Measurements from ENCODE around the gene C11orf97.
A peak's percentile ranks its signal among the peaks of the same experiment; 100 is the strongest.
"Not testable (repeated sequence)": the region's sequence is repeated elsewhere in the genome, so short reads cannot be mapped to it uniquely, and the experiment has no call there.

The C11orf97 gene, protein sequence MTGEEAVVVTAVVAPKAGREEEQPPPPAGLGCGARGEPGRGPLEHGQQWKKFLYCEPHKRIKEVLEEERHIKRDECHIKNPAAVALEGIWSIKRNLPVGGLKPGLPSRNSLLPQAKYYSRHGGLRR

DNA sequence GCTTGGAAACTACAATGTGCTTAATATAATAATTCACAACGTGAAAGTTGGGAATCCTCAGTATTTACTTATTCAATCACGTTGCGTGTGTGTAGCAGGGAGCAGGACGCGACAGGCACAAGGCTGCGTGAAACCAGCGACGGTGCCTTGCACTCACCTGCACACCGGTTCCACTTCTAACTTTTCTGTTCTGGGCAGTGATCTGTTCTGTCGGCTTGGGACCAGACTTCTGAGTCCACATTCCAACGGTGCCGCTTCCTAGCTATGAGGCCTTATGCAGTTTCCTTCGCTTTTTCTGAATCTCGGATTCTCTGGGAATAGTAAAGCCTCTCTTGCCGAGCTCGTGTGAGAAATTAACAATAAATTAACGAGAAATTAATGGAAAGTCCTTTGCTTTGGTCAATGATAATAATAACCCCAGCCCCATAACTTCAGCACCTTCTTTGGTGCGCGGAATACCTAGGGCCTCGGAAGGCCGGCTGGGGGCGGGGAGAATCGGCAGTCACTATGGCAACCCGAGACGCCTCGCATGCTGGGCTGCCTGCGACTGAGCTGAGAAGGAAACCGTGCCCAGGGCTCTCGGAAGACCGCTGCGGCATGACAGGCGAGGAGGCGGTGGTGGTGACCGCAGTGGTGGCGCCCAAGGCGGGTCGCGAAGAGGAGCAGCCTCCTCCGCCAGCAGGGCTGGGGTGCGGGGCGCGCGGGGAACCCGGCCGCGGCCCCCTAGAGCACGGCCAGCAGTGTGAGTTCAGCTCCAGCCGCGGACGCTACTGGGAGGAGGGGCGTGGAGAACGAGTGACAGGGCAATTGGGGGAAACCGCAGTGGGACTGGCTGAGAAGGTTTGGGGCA lies at the start of gene C11orf97:
Gene C11orf97, plus strand, starts transcription at position 530 of the 850 bp plus-strand sequence. Its CDS starts 68 bp downstream, at position 598.
- DNase-seq (ENCODE audit: low read depth) = peak; percentile 39

DNA sequence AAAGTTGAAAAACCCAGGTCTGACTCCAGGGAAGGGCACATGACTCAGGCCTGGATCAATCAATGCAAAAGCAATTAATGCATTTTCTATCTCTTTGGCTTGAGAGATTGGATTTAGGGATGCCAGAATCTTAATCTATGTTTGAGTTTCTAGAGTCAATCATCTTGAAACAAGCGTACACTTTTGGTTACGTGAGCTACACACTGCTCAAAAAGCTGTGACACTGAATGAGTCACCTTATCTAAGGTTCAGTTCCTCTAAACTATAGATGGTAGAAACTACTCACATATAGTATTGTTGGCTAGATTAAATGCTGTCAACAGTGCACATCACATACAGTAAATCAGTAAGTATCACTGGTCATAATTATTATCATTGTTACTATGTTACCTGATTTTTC lies 42.8 kb upstream of the C11orf97 start:
- DNase-seq (ENCODE audit: low read depth) = no peak

DNA sequence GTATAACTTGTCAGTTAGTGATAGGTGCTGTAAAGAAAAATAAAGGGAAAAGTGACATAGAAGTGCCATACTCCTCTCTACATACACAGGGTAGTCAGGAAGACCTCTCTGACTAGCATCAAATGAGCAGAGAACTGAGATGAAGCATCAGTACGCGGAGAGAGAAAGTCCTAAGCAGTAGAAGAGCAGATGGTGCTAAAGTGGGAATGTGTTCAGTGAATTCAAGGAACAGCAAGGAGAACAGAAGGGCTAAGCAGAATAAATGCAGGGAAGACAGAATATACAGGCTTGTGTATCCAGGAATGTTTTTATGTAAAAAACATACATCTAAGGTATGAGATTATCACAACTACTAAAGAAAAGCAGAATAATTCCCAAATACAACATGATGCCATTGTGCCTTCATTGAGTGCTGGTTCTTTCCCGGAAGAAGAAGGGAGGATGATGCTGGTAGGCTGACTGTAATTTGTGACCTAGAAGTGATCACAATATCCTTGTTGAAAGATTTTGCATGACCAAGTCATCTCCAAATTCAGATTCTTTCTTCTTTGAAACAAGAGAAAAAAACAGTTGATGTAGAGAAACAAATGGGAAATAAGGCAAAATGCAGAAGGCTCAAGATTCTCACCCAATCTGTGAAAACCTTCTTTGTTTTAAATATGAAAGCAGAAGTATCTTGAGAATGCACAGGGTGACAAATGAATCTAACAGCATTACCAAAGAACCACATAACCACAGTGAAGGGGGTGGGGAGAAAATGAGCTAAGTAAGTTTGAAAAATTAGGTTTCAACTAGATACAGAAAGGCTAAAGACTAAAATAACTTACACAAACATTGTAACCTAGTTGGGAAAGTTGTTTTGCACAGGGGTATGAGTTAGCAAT lies 39.1 kb upstream of the C11orf97 start:
- peak; percentile 58 for DNase-seq (ENCODE audit: low read depth)

DNA sequence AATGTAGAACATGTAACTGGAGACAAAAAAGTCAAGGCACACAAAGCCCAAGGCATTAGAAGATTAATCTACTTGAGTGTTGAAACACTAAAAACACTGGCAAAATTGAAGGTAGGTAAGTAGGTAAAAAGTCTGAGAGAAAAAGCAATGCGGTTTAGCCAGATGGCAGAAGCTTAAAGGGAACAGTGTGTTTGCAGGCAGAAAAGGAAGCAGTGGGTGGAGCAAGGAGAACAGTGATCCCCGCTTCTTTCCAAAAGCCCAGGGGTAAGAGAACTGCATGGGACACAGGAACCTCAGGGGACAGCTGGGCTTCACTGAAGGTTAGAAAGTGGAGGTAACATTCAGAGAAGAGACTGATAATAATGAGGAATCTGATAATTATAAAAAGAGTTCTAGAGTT lies 34.6 kb upstream of the C11orf97 start:
- no peak for DNase-seq (ENCODE audit: low read depth)

DNA sequence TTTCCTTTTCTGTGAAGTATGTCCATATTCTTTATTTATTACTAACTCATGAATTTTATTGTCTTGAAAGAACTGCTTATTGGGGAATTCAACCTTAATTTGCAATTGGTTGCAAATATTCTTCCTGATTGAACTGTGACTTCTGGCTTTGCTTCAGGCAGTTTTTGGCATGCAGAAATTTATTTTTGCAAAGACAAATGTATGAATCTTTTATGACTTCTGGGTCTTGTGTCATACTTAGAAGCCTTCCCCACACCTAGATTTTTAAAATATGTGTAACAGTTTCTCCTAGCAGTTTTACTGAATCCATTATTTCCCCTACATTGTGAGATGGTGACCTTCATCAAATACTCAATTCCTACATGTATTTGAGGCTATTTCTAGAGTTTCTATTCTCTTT lies 30.9 kb upstream of the C11orf97 start:
- no peak for DNase-seq (ENCODE audit: low read depth)

DNA sequence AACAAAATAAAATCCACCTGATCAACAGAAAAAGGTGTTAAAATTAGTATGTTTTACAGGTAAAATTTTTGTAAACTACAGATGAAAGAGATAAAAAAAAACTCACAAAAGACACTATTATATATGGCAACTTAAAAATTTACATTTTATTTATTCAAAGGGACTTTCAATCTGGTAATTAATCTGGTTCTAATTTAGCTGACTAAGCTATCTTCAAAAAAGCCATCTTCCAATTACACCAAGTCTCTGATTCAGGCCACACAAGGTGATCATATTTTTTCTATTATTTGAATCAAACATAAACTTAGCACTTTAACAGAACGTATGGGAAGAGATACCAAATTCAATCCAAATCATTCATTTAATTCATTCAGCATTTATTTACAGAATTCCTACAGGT lies 26.2 kb upstream of the C11orf97 start:
- no peak for DNase-seq (ENCODE audit: low read depth)

DNA sequence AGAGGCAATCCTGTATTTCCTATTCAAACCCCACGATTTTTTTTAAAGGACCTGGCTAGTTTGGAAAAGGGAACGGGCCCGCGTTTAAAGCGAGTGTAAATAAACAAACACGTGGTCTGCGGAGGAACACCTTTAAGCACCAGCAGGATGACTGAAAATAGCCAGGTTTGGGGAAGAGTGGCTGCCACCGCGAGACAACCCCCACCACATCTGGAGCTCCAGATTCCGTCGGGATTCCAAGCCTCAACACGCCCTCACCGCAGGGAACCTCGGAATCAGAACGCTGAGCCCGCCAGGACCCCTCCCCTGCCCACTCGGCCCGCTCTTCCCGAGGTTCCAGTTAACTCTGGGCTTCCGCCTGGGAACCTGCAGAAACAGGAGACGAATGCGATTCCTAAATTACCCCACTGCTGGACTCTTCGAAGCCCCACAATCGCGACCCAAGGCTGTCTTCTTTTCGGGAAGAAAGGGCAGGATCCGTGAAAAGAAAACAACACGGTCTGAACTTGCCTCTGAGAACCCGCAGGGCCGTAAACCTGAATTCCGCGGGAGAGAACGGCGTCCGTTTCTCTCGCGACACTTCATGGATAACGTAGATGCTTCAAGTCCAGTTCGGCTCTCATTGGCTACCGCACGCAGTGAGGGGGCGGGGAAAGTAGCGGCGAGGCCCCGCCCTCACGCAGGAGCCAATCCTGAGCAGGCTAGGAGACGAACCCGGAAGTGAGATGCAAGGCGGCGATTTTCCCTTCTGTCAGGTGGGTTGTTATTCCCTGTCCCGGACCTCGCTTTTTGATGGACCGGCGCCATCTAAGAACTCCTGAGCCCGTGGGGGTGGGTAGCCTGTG lies 18.8 kb upstream of the C11orf97 start, which contains the start of the genes ANKRD49 and MRE11:
Gene ANKRD49, plus strand, starts transcription at position 704 of the 845 bp plus-strand sequence. CDS start 2,710 bp downstream, outside the sequence.
Gene MRE11, minus strand, starts transcription at position 564 of the 845 bp plus-strand sequence. CDS start 1,043 bp downstream, outside the sequence.
- DNase-seq (ENCODE audit: low read depth) = peak; percentile 99

DNA sequence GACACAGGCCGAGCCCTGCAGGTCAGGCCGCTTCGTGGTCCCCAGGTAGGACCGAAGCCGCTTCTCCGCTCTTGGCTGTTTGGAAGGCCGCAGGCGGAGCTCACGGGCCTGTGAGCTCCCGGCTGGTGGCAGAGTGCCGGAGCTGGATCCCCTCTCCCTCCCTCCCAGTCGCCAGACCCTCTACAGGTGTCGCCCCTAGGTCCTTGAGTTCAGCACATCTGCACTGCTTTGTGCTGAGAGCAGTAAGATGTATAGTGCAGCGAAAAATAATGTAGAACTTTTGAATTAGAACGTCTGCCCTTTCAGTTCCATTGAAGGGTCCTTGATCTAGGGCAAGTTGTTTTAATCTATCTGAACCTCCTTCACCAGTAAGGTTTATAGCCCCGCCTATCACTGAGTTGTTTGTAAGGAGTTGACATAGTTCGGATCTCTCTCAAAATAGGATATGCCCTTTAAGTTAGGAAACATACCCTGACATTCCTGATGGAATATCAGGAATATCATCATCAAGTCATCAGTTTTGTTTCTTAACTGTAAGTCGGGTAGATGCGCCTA lies 18.1 kb upstream of the C11orf97 start:
- no peak for DNase-seq (ENCODE audit: low read depth)

DNA sequence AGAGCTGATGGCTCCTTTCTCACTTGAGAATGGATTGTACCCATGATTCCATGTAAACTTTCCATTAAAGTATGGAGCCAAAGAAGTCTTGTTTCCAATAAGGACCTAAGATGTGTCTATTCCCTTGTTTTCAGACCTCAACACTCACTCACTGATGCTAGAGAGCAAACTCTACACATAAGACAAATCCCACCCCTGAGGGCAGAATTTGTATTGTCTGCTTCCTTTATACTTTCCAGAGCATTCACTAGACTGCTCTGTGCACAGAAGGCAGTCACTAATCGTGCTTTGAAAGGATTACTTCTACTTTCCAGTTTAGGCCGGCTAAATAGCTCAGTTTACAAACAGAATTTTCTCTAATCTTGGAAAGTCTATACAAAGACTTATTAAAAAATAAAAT lies 12.1 kb upstream of the C11orf97 start:
- no peak for DNase-seq (ENCODE audit: low read depth)

DNA sequence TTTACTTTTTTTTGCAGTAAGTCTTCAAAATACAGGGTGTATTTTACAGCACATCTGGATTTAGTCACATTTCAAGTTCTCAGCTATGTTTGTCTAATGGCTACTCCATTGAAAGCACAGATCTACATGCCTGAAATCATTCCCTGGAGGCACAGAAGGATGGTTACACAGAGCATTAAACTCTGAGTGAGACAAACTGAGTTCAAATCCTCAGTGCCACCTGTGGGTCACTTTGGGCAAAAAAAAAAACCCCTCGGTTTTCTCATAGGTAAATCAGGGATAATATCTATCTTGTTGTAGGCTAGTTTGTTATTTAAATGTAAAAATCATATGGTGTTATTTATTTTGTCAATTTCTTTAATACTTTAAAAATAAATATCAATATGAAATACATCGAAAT lies 10.7 kb upstream of the C11orf97 start:
- DNase-seq (ENCODE audit: low read depth) = no peak

DNA sequence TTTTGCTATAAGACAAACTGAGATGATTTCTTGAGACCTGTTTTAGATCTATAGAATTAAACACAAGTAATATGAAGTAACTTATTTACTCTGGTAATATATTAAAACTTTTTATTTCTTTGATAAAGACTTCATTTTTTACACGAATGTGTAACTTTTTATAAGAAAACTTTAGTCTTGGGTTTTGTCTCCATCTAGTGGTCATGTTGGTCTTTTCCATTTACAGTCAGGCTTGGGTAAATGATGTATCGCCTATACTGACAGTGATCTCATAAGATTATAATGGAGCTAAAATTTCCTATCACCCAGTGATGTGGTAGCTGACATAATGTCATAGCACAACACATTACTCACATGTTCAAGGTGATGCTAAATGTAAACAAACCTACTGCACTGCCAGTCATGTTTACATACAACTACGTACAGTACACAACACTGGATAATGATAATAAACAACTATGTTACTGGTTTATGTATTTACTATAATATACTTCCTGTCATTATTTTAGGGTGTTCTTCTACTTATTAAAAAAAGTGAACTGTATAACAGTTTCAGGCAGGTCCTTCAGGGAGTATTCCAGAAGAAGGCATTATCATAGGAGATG lies 7.5 kb upstream of the C11orf97 start:
- peak; percentile 72 for DNase-seq (ENCODE audit: low read depth)

DNA sequence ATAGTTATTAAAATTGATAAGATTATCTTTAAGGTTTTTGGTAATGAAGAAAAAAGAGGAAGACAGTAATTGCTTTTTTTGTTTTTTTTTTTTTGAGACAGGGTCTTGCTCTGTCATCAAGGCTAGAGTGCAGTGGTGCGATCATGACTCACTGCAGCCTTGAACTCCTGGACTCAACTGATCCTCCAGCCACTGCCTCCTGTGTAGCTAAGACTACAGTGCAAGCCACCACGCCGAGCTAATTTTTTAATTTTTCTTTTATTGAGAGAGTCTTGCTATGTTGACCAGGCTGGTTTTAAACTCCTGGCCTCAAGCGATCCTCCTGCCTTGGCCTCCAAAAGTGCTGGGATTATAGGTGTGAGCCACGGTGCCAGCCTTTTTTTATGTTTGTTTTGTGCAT lies 5.7 kb upstream of the C11orf97 start:
- DNase-seq (ENCODE audit: low read depth) = not testable (repeated sequence)

DNA sequence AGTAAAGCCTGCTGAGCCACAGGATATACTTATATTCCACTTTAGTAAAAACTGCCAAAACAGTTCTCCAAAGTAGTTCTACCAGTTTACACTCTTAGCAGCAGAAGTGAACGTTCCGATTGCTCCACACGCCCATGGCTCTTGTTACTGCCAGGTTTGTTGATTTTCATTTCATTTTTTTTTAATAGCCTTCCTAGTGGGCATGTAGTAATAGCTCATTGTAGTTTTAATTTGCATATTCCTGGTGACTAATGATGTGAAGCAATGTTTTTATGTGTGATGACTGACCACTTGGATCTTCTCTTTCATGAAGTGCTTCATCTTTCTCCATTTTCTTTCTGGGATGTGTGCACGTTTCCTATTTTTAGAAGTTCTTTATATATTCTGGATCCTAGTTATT lies 4.8 kb upstream of the C11orf97 start:
- DNase-seq (ENCODE audit: low read depth) = no peak

DNA sequence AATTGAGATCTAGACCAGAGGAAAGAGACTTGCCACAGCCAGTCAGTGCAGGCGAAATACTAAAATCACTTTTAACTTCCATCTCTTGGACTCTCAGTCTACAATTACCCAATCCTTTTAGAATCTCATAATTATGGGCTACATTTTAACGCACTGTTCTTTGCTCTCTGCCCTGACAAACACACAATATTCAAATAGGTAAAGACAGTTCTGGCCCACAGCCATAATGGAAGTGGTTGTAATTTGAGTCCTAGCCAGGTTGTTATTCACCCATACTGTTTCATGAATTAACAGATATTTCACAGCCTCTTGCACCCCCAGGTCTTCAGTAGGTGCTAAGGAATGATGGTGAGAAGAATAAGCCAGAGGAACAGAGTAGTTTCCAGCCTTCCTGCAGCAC lies 830 bp downstream of the C11orf97 start:
- no peak for DNase-seq (ENCODE audit: low read depth)

DNA sequence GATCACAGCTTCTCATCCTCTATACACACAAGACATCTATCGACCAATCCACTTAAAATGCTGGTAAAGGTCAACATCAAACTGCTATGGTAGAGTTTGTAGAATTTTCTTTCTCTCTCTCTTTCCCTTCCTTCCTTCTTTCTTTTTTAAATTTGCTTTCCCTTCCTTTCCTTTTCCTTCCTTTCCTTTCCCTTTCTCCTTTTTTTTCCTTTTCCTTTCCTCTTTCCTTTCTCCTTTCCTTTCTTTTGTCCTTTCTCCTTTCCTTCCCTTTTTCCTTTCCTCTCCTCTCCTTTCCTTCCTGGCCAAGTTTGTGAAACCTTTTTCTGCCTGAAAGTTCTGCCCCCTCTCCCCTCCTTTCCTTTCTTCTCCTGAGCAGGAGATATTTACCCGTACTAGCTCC lies 3.1 kb downstream of the C11orf97 start:
- no peak for DNase-seq (ENCODE audit: low read depth)

DNA sequence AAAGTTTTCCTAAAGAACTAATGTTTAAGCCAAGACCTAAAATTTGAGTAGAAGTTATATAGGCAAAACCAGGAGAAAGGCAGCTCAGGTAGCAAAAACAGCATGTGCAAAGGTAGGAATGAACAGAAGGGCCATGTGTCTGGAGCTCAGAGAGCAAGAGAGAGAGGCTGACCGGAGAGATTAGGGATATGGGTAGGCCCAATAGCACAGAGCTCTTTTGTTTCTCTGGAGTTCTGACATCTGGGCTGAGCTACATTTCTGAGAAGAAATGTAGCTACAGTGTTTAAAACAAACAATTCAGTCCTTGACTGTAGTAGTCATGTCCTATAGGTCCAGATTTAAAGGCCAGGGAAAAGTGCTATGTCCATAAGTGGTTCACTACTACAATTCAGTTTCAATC lies 4.5 kb downstream of the C11orf97 start:
- no peak for DNase-seq (ENCODE audit: low read depth)

DNA sequence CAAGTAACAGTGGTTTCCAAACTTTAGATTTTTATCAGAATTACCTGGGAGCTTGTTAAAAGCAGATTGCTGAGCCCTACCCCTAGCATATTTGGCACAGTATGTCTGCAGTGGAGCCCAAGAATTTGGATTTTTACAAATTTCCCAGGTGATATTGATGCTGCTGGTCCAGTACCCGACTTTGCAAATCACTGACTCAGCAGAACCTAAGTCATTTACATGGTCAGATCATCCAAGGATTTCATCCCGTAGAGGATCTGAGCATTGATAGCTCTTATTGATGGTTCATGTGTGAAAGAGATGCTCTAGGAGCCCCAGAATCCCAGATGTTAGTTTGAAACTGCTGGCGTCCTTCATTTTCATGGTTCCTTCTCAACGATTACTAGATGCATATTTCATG lies 6.0 kb downstream of the C11orf97 start:
- DNase-seq (ENCODE audit: low read depth) = no peak

DNA sequence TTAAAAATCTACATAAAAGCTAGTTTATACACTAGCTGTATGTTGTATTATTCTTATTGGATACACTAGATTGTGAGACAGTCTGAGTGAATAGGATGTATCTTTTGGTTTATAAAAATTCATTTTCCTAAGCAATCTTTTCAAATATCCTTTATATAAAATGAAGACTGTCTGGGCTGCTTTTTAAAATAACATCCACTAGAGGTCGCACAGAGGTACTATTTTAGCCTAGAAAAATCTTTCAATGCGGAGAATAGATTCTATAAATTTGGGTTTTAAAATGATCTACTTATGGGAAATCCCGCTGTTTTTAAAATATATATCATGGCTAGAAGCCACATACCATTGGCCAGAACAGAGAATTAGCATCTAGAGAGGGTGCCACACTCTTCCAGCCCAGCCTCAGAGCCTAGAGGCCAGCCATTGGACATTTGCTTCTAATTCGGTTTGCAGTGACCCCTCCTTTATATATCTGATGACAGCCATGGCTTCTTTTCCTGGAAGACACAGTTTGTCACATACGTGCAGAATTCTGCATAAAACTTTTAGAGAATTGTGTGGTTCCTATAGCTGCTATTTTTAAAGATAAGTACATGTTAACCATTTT lies 7.3 kb downstream of the C11orf97 start:
- DNase-seq (ENCODE audit: low read depth) = peak; percentile 33

DNA sequence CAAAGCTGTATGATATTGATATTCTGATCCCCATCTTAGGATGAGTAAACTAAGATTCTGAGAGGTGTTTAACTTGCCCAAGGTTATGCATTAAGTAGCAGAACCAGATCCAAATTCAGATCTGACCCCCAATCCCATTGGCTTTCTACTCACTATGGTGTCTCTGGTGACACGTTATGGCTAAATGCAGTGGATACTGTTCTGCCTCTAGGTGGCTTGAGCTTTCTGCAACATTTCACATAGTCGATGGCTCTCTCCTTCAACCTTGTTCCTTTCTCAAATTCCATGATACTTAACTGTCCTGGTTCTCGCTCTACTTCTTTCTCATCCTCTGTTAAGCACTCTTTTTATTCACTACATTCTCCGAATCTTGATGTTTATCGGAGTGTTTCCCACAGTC lies 9.4 kb downstream of the C11orf97 start:
- DNase-seq (ENCODE audit: low read depth) = peak; percentile 34

DNA sequence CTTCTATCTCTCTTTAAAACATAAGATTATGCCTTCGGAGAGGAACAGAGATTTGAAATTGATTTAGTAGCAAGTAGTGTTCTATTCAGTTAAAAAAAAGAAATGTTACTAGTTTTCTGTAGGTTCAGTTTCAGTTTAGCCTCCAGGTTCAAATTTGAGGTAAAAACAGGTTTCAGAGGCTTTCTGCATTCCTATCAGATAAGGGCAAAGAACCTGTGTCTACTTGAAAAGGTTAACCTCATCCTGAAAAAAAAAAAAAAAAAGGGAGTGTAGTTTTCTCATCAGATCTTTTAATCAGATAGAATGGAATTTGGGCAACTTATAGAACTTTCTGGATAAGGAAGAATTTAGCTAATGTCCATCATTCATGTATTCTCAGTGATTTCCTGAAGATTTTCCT lies 12.1 kb downstream of the C11orf97 start:
- no peak for DNase-seq (ENCODE audit: low read depth)
